Fibroblast of villous mesenchyme (primary cell): ENCODE results near the gene ATAD3A. TPM values are rescaled to one million over a fixed set of nuclear protein-coding genes. Genes with fewer than 3 reads are reported as not detected.
A peak's percentile ranks its signal among the peaks of the same experiment; 100 is the strongest.
"Not testable (repeated sequence)": the region's sequence is repeated elsewhere in the genome, so short reads cannot be mapped to it uniquely, and the experiment has no call there.

Source experiments
- DNase-seq: peaks from one replicate; pipeline ENCODE4 v3.0.0-alpha.2; 2010; ENCODE audit warnings: low read depth
- H3K4me3 ChIP-seq: 2 replicates; pipeline ENCODE4 v1.5.1; 2011; ENCODE audit warnings: low read depth, mild to moderate bottlenecking, low read length
- CTCF ChIP-seq: IDR thresholded peaks from 2 replicates; pipeline ENCODE4 v1.5.1; 2012; ENCODE audit warnings: low read depth, mild to moderate bottlenecking, low read length; ENCODE audit not compliant: insufficient read depth
- total RNA-seq: library from RNA; depleted of rRNA; stranded (reverse); fragments of >200 nt; gene quantifications from 2 replicates; pipeline ENCODE4 v1.2.3, GENCODE V29; 2012

Gene ATAD3A
- 32.9 and 36.7 TPM in 2 replicates for total RNA-seq

DNA sequence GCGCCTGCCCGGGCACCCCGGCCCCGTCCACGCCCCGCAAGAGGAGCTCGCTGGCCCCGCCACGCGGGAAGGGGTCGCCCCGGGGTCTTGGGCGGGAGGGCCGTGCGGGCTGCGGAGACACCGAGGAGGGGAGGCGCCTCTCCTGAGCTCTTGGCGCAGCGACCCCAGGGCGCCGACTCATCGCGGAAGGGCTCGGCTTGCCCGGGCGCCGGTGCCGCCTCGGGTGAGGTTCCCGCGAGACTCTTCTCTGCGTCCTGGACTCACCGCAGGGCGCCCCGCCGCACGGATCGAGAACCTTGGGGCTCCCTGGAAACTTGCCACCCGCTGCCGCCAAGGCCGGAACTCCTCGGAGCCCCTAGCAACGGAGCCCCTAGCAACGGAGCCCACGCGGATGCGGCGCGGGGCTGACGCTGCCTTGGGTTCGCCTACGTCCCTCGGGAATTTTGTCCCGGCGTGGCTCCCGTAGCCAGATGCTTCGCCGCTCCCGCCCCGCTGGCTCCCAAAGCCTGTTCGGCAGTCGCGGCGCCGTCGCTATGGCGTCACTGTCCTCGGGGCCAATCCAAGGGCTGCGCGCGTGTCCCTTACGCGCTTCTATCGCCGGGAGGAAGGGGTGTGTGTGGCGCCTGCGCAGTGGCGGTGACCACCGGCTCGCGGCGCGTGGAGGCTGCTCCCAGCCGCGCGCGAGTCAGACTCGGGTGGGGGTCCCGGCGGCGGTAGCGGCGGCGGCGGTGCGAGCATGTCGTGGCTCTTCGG is at the start of gene ATAD3A:
ATAD3A (plus strand) TSS at position 630 of the 753 bp plus-strand sequence; CDS start at position 737, 107 bp downstream.
- peak; percentile 99 for DNase-seq
- no peak for TF ChIP-seq CTCF
- H3K4me3 ChIP-seq: peak within 1 kb of the TSS; percentile 89

DNA sequence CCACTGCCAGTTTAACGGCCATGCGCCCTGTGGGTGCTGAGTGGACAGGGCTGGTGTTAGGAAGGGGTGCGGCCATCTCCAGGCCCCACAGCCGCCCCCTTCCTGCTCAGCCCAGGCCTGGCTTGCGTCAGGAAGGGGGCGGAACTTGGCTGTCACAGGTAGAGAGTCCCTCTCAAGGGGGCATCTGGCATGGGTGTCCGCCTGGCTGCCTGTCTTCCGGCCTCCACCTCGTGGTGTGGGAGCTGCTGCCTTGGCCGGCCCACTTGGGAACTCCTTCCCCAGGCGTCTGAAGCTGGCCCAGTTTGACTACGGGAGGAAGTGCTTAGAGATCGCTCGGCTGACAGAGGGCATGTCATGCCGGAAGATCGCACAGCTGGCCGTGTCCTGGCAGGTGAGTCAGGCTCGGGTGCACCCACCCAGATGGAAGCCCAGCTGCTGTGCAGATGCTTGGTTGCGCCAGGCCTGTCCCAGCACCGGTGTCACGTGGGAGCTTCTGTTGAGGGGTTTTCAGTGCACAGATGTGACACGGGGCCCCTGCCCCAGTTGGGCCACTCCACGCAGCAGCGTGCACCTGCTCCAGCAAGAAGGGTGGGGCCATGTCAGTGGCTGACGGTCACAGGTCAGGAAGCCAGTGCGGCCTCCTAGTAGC is 49.5 kb upstream of the ATAD3A start:
- no peak overlapping the region for H3K4me3 ChIP-seq
- DNase-seq: peak; percentile 46
- no peak for TF ChIP-seq CTCF

DNA sequence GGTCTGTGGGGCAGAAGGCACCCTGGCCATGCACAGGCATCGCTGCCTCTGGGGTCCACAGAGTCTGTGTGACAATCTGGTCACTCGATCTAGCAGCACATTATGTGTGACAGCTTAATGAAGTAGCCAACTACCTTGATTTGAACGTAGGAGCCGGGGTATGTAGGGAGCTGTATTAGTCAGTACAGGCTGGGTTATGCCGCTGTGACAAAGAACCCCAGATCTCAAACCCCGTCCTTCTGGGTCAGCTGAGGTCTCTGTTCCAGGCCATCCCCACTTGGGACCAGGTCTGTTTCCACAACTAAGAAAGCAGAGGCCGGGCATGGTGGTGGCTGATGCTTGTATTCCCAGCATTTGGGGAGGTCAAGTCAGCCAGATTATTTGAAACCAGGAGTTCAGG is 48.6 kb upstream of the ATAD3A start:
- no peak for DNase-seq
- no peak for TF ChIP-seq CTCF

DNA sequence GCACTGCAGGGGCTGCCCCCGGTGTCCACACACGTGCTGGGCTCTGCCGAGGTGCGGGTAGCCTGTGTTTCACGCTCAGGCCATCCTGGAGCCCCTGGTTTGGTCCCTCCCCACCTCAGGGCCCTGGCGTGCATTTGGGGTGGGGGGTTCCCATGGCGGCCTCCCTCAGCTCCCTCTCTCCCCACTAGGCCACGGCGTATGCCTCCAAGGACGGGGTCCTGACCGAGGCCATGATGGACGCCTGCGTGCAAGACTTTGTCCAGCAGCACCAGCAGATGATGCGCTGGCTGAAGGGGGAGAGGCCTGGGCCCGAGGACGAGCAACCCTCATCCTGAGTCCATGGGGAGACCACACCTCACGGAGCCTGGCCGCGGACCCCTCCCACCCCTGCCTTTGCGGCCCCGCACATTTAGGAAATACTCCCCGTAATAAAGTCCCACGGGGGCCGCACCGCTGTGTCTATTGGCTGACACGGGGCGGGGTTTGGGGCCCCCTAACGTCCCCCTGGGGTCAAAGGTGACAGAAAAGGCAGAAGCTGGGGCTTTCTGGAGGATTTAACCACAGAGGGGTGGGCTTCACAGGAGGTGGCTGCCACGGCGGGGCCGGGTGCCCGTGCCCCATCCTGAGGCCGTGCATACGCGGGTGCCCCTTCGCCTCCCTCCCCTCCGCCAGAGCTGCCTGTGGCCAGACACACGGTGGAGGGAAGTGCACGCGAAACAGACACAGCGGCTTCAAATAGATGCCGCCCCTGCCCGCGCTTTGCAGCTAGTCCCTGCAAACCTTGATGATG is 43.6 kb upstream of the ATAD3A start:
- not testable (repeated sequence) for H3K4me3 ChIP-seq, DNase-seq

More for the DNA sequence above, 48.6 kb upstream of the ATAD3A start:
- H3K4me3 ChIP-seq: no peak overlapping the region

- H3K4me3 ChIP-seq: peak overlapping the region; percentile 84
- no peak for DNase-seq
- no peak for TF ChIP-seq CTCF
Observed at GRCh38 chr1:1470626-1471388, 41.2 kb upstream of the ATAD3A start.

GRCh38 chr1:1471389-1472052 is 40.4 kb upstream of the ATAD3A start, which contains the start of gene ATAD3B:
TSS of gene ATAD3B (plus strand) at chr1:1471765. CDS start at chr1:1471885, 120 bp downstream.
- DNase-seq: peak; percentile 92
- peak within 1 kb of the TSS; percentile 84 for H3K4me3 ChIP-seq
- no peak for TF ChIP-seq CTCF

DNA sequence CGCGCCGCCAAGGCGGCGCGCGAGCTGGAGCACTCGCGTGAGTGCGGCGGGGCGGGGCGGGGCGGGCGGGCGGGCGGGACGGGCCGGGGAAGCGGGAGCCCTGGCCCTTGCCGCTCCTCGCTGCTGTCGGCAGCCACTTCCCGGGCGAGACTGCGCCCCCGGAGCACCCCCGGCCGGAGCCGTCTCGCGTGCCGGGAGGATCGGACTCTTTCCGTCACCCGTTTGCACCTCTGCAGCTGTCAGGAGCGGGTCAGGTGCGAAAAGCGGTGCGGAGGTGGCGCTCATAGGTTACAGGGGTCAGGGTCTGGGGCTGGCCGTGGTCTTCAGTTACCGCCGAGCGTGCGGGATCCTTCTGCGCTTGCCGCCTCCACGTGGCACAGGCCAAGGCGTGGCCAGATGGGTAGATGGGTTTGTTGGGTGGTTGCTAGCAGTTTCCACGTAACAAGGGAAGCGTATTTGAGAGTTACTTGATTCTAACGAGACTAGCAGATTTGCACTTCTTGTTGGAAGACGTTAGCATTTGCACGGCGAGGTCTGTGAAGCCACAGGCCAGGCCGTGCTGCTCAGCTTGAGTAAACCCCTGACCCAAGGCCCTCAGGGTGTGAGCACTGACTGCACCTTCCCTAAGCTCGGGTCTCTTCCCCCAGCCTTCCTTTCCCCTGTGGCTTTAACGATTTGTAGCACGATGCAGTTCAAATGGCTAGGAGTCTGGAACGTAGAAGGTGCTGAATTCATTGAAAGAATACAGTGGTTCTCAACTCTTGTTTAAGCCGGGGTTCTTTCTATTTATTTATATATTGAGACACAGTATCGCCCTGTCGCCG is 39.7 kb upstream of the ATAD3A start:
- DNase-seq: not testable (repeated sequence)

GRCh38 chr1:1476011-1476410 is 36.0 kb upstream of the ATAD3A start:
- not testable (repeated sequence) for DNase-seq, H3K4me3 ChIP-seq

More for the DNA sequence above, 39.7 kb upstream of the ATAD3A start:
- H3K4me3 ChIP-seq: peak overlapping the region; percentile 84
